Measurements from ENCODE around the gene FAU.

FAU gene

DNA sequence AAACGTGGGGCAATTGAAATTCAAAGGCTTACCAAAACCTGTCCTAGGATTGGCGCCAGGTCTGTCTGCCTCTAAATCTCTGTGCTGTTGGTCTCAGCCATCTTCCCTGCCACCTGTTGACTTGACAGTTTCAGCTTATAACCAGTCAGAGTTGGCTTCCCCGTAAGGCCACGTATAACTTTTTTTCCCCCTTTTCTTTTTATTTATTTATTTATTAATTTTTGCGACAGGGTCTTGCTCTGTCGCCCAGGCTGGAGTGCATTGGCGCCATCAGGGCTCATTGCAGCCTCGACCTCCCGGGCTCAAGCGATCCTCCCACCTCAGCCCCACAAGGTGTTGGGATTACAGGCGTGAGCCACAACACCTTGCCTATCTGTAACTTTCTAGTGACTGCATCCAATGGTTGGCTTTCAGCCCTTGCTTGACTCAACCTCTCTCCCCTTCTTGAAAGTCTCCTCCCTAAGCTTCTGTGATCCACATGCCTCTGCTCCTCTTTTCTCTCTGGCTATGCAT lies 13.8 kb upstream of the FAU start:
- Histone ChIP-seq H3K4me3 (ENCODE audit: low read length) (peak overlapping the region; percentile 52; the same call in 1 of the 2 replicates), H3K9me3 (ENCODE audit: control insufficient read depth, insufficient read depth, low read length) (no peaks in the 10 kb centered on the region), H3K27me3 (ENCODE audit: control insufficient read depth, insufficient read depth, low read length) (no peaks in the 10 kb centered on the region), H3K27ac (ENCODE audit: low read length) (no peak overlapping the region), H3K4me1 (ENCODE audit: control insufficient read depth, insufficient read depth, low read length) (peaks cover 2% of the 10 kb centered on the region; the same call in 1 of the 2 replicates), H3K36me3 (ENCODE audit: control insufficient read depth, insufficient read depth, low read length) (peaks cover 12% of the 10 kb centered on the region)
- no CpG with 5 or more reads among the region's 11 CpGs for WGBS (ENCODE audit: insufficient coverage, insufficient read length)
- DNase-seq (ENCODE audit: low read depth, low spot score) = no peak

DNA sequence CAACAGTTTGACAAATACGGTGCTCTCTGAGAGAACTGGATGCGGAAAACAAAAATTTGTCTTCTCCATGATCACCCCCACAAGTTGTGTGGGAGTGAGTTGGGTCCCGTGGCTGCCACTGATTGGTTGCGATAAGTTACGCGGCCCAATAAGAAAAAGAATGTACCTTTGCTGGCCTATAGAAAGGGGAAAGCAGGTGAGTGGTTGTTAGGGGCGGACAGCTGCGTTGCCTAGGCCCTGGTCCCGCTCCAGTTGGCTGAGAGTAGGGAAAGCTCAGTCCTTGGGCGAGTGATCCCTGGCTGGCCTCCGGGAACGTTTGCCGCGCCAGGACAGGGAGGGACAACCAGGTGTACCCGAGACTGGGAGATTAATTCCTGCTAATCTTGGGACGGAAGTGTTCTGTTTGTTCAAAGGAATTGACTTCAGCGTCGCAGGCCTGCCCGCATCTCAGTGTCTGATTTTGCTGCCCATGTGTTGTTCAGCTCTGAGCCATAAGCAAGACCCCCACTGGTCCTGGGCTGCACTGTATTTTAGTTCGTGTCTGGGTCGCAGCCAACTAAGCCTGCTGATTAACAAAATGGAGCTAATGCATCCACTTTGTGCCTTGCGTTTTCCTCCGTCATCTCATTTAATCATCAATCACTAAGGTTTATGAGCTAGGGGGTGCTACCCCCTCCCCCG lies 13.2 kb upstream of the FAU start:
- Histone ChIP-seq H3K4me3 (ENCODE audit: low read length) (peak overlapping the region; percentile 90; the same call in 1 of the 2 replicates), H3K27ac (ENCODE audit: low read length) (no peak overlapping the region), H3K27me3 (ENCODE audit: control insufficient read depth, insufficient read depth, low read length) (no peaks in the 10 kb centered on the region), H3K36me3 (ENCODE audit: control insufficient read depth, insufficient read depth, low read length) (peaks cover 14% of the 10 kb centered on the region), H3K9me3 (ENCODE audit: control insufficient read depth, insufficient read depth, low read length) (no peaks in the 10 kb centered on the region), H3K4me1 (ENCODE audit: control insufficient read depth, insufficient read depth, low read length) (peaks cover 2% of the 10 kb centered on the region; the same call in 1 of the 2 replicates)
- peak; percentile 89 for DNase-seq (ENCODE audit: low read depth, low spot score)
- no CpG with 5 or more reads among the region's 24 CpGs for WGBS (ENCODE audit: insufficient coverage, insufficient read length)

DNA sequence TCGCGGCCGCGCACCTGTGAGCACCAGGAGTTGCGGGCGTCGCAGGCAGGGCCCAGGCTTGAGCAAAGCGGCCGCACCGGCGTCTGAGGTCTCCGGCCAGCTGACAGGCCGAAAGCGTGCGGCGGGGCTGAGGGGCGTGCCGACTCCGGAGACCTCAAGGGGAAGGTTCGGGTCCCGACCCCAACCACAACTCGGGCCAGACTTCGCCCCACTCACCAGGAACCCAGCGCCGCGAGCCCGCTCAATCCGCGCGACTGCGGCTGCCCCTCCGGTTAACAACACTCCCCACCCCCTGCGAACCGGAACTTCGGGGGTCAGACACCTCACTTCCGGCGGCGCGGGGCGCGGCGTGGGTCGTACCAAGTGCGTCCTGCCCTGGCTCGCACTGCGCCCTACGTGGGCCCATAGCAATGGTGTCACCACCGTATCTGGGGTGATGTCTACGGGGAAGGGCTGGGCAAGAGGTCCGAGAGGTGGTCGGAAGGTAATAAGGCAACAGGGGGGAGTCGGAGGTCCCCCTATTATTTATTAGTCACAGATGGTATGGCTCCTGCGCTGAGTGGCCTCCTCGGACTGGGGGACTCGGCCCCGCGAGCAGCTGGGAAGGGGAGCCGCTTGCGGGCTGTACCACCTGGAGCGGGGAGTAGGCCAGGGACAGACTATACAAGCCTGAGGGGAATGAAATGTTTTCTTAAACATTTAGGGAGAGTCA lies 12.5 kb upstream of the FAU start, which contains the start of gene SYVN1:
TSS of gene SYVN1 (minus strand) at position 280 of the 712 bp plus-strand sequence. CDS start 918 bp downstream, outside the sequence.
- no CpG with 5 or more reads among the region's 60 CpGs for WGBS (ENCODE audit: insufficient coverage, insufficient read length)
- Histone ChIP-seq H3K27me3 (ENCODE audit: control insufficient read depth, insufficient read depth, low read length) (no peaks in the 10 kb centered on the region), H3K9me3 (ENCODE audit: control insufficient read depth, insufficient read depth, low read length) (no peaks in the 10 kb centered on the region), H3K36me3 (ENCODE audit: control insufficient read depth, insufficient read depth, low read length) (peaks cover 19% of the 10 kb centered on the region), H3K4me3 (ENCODE audit: low read length) (peak within 1 kb of the TSS; percentile 90), H3K27ac (ENCODE audit: low read length) (no peak within 1 kb of the TSS), H3K4me1 (ENCODE audit: control insufficient read depth, insufficient read depth, low read length) (peaks cover 2% of the 10 kb centered on the region; the same call in 1 of the 2 replicates)
- no peak for DNase-seq (ENCODE audit: low read depth, low spot score)

DNA sequence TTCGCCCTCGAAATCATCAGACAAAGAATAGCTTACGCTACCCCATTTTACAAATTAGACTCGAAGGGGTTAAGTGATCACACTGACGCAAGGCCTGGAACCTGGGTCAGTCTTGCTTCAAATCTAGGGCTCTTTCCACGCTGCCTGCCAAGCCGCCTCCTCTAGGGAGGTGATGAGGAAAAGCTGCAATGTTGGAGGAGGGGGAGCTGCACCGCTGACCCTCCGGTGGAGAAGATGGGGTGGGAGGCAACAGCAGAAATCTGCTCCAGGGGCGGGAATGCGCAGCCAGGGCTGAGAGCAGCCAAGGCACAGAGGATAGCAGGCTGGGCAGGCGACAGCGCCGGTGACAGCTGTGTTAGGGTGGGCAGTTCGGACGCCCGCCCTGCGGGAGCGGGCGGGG lies 11.8 kb upstream of the FAU start:
- H3K36me3 ChIP-seq (ENCODE audit: control insufficient read depth, insufficient read depth, low read length) = peaks cover 19% of the 10 kb centered on the region
- peaks cover 2% of the 10 kb centered on the region; the same call in 1 of the 2 replicates for H3K4me1 ChIP-seq (ENCODE audit: control insufficient read depth, insufficient read depth, low read length)
- DNase-seq (ENCODE audit: low read depth, low spot score) = no peak
- no CpG with 5 or more reads among the region's 20 CpGs for WGBS (ENCODE audit: insufficient coverage, insufficient read length)
- no peaks in the 10 kb centered on the region for H3K27me3 ChIP-seq (ENCODE audit: control insufficient read depth, insufficient read depth, low read length)
- no peaks in the 10 kb centered on the region for H3K9me3 ChIP-seq (ENCODE audit: control insufficient read depth, insufficient read depth, low read length)
- H3K4me3 ChIP-seq (ENCODE audit: low read length) = peak overlapping the region; percentile 90
- no peak overlapping the region for H3K27ac ChIP-seq (ENCODE audit: low read length)

DNA sequence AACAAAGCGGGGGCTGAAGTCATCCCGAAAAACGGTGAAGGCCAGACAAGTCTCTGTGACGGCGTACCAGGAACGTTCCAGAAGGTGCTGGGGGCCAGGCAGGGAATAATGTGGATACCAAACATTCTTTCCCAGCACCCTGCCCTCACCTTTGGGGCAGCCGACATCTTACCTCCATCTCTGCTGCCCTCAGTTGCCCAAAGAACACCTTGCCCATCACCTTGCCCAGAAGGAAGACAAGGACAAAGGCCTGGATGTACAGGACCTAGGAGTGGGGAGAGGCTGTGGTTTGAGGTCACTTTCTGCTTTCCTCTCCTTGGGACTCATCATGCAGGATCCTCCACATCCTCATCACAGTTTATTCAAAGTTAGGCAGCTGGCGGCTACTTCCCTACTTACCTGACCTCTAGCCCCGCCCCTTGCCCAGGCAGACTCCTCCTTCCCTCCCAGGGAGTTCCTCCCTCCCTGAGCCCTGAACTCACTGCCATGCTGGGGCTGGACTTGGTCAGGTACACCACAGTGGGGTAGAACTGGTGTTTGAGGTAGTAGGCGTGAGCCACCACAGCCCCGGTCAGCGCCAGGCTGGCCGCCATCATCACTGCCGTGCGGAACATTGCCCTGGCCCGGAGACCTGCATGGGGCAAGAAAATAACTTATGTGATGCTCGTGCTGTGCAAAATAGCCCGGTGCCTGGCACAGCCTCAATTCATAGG lies 11.2 kb upstream of the FAU start:
- Histone ChIP-seq H3K4me1 (ENCODE audit: control insufficient read depth, insufficient read depth, low read length) (peaks cover 2% of the 10 kb centered on the region; the same call in 1 of the 2 replicates), H3K27me3 (ENCODE audit: control insufficient read depth, insufficient read depth, low read length) (no peaks in the 10 kb centered on the region), H3K9me3 (ENCODE audit: control insufficient read depth, insufficient read depth, low read length) (no peaks in the 10 kb centered on the region), H3K4me3 (ENCODE audit: low read length) (peak overlapping the region; percentile 90; the same call in 1 of the 2 replicates), H3K36me3 (ENCODE audit: control insufficient read depth, insufficient read depth, low read length) (peaks cover 21% of the 10 kb centered on the region), H3K27ac (ENCODE audit: low read length) (no peak overlapping the region)
- no peak for DNase-seq (ENCODE audit: low read depth, low spot score)
- WGBS (ENCODE audit: insufficient coverage, insufficient read length) = no CpG with 5 or more reads among the region's 18 CpGs

DNA sequence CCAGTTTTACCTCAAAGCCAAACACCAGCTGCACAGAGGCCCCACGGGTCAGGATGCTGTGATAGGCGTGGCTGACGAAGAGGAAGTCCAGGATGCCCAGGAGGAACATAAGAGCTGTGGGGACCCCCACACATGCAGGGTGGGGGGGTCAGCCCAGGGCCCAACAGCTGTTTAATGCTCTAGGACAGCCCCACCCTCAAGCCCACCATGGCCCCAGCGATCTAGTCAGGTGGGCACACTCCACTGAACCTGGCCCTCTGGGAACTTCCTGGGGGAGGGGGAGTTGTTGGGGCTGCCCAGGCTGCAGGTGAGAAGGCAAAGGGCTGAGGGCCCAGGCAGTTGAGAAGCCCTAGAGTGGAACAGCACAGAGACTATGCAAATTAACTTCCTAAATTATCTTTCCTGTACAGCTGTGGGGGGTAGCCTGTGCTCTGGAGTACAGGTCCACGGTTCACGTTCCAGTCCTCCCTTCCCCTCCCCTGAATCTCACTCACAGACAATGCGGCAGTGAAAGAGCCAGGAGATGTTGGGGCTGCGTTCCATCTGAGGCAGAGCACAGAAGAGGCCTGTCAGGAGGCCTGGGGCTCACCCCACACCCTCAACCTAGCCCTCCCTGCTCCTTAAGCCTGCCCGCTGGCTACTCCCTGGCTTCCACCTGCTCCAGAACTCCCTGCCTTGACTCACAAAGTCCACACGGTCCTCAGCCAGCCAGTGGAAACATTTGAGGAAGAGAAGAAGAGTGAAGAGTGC lies 10.5 kb upstream of the FAU start:
- H3K27ac ChIP-seq (ENCODE audit: low read length) = no peak overlapping the region
- no peaks in the 10 kb centered on the region for H3K27me3 ChIP-seq (ENCODE audit: control insufficient read depth, insufficient read depth, low read length)
- no peak overlapping the region for H3K4me3 ChIP-seq (ENCODE audit: low read length)
- H3K9me3 ChIP-seq (ENCODE audit: control insufficient read depth, insufficient read depth, low read length) = no peaks in the 10 kb centered on the region
- WGBS (ENCODE audit: insufficient coverage, insufficient read length) = no CpG with 5 or more reads among the region's 10 CpGs
- peaks cover 28% of the 10 kb centered on the region for H3K36me3 ChIP-seq (ENCODE audit: control insufficient read depth, insufficient read depth, low read length)
- H3K4me1 ChIP-seq (ENCODE audit: control insufficient read depth, insufficient read depth, low read length) = peaks cover 2% of the 10 kb centered on the region; the same call in 1 of the 2 replicates
- DNase-seq (ENCODE audit: low read depth, low spot score) = no peak

DNA sequence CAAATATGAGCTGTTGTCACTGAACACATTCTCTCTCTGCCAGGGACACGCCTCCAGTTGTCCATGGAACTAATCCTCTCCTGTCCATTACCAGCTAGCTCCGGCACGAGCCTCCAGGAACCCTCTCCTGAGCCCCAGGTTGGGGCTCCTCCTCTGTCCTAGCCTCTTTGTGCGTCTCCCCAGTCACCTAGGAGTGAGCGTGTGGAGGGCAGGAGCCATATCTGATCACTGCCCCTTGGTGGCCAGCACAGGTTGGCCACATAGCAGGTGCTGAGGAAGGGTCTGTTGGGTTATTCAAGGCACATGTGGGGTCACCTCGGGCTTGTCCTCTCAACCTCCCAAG lies 9.9 kb upstream of the FAU start:
- H3K27ac ChIP-seq (ENCODE audit: low read length) = no peak overlapping the region
- no peaks in the 10 kb centered on the region for H3K9me3 ChIP-seq (ENCODE audit: control insufficient read depth, insufficient read depth, low read length)
- no CpG with 5 or more reads among the region's 6 CpGs for WGBS (ENCODE audit: insufficient coverage, insufficient read length)
- no peaks in the 10 kb centered on the region for H3K27me3 ChIP-seq (ENCODE audit: control insufficient read depth, insufficient read depth, low read length)
- peaks cover 30% of the 10 kb centered on the region for H3K36me3 ChIP-seq (ENCODE audit: control insufficient read depth, insufficient read depth, low read length)
- no peak overlapping the region for H3K4me3 ChIP-seq (ENCODE audit: low read length)
- DNase-seq (ENCODE audit: low read depth, low spot score) = no peak
- H3K4me1 ChIP-seq (ENCODE audit: control insufficient read depth, insufficient read depth, low read length) = peaks cover 2% of the 10 kb centered on the region; the same call in 1 of the 2 replicates

DNA sequence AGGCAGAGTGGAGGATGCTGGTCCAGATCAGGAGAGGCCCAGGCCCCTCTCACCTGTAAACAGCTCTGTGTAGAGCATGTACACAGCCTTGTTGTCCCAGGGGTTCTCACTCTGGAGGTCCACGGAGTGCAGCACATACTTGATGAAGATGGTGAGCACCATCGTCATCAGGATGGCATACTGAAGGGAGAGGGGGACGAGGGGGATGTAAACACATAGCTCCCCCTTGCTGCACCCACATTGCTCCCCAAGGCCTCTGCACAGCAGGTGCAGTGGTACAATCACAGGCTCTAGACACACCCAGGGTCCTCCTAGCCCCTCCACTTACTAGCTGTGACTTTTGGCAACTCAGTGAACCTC lies 9.5 kb upstream of the FAU start:
- H3K36me3 ChIP-seq (ENCODE audit: control insufficient read depth, insufficient read depth, low read length) = peaks cover 34% of the 10 kb centered on the region
- H3K4me3 ChIP-seq (ENCODE audit: low read length) = no peak overlapping the region
- WGBS (ENCODE audit: insufficient coverage, insufficient read length) = no CpG with 5 or more reads among the region's 3 CpGs

DNA sequence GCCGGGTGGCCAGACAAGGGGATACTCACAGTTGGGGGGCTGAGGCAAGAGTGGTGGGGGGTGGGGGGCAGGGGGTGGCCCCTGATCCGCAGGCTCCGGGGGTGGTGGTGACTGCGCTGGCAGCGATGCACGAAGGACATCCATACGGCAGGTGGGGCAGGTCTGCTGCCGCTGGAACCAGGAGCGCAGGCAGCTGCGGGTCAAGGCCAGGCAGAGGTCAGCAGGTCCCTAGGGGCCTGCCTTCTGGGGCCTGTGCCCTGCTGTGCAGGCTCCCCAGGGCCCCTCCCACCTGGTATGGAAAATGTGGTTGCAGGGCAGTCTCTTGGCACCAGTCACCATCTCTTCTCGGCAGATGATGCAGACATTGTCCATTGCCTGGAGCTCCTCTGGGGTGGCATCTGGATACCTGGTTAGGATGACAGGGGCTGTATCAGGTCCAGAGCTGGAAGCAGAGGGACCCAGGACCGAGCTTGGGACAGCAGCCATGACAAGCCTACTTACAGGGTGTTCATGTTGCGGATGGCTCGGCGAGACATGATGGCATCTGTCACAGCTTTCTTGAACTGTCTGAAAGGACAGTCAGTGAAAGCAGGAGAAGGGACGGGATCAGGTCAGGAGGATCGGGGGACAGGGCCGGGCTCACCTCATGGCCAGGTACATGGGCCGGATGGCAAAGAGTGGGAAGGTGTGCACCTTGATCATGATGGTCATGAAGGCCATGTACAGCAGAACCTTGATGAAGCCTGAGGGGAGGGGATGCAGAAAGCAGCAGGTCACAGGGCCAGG lies 8.9 kb upstream of the FAU start:
- Histone ChIP-seq H3K9me3 (ENCODE audit: control insufficient read depth, insufficient read depth, low read length) (no peaks in the 10 kb centered on the region), H3K27ac (ENCODE audit: low read length) (no peak overlapping the region), H3K36me3 (ENCODE audit: control insufficient read depth, insufficient read depth, low read length) (peaks cover 37% of the 10 kb centered on the region), H3K27me3 (ENCODE audit: control insufficient read depth, insufficient read depth, low read length) (no peaks in the 10 kb centered on the region), H3K4me3 (ENCODE audit: low read length) (no peak overlapping the region), H3K4me1 (ENCODE audit: control insufficient read depth, insufficient read depth, low read length) (peaks cover 2% of the 10 kb centered on the region; the same call in 1 of the 2 replicates)
- WGBS (ENCODE audit: insufficient coverage, insufficient read length) = no CpG with 5 or more reads among the region's 19 CpGs
- DNase-seq (ENCODE audit: low read depth, low spot score) = no peak

More for the DNA sequence above, 9.5 kb upstream of the FAU start:
- Histone ChIP-seq H3K4me1 (ENCODE audit: control insufficient read depth, insufficient read depth, low read length) (peaks cover 2% of the 10 kb centered on the region; the same call in 1 of the 2 replicates), H3K27me3 (ENCODE audit: control insufficient read depth, insufficient read depth, low read length) (no peaks in the 10 kb centered on the region), H3K27ac (ENCODE audit: low read length) (no peak overlapping the region), H3K9me3 (ENCODE audit: control insufficient read depth, insufficient read depth, low read length) (no peaks in the 10 kb centered on the region)
- no peak for DNase-seq (ENCODE audit: low read depth, low spot score)

All from iPS DF 6.9 (cell line).